KG1 (cell line): ENCODE data around the gene ZNF619.

Source experiments
- DNase-seq: peaks from one replicate; lab custom pipeline; 2025; lab: John Stamatoyannopoulos, UW

ZNF619 gene

DNA sequence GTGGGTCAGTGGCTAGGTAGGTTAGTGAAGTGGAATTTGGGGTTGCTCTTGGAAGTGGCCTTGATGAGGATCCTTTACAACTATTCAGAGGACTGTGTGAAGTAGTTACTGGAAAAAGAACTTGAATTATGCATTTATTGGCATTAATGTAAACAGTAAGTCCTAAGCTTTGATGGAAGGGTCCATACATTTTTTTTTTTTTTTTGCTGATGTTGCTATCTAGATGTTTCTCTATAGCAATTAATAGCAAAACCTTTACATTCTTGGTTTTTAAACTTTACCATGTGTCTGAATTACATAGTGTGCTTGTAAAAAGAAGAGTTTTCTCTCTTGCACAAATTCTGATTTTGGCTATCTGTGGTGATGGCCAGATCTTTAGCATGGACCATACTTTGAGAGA is 57.4 kb downstream of the ZNF619 start:
- DNase-seq: no peak
